ENCODE results near the gene MAGI2.

MAGI2 gene

DNA sequence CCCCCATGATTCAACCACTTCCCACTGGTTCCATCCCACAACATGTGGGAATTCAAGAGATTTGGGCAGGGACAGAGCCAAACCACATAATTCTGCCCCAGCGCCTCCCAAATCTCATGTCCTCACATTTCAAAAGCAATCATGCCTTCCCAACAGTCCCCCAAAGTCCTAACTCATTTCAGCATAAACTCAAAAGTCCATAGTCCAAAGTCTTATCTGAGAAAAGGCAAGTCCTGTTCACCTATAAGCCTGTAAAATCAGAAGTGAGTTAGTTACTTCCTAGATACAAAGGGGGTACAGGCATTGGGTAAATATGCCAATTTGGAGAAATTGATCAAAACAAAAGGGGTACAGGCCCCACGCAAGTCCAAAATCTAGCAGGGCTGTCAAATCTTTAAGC is 272.9 kb downstream of the MAGI2 start:
- no peak overlapping the region for H3K4me3 ChIP-seq (ENCODE audit: low read depth, low read length)

GRCh38 chr7:79176859-79177477 is 276.5 kb downstream of the MAGI2 start:
- H3K4me3 ChIP-seq (ENCODE audit: low read depth, low read length): no peak overlapping the region

GRCh38 chr7:79175374-79175773 is 278.1 kb downstream of the MAGI2 start:
- H3K4me3 ChIP-seq (ENCODE audit: low read depth, low read length): no peak overlapping the region

DNA sequence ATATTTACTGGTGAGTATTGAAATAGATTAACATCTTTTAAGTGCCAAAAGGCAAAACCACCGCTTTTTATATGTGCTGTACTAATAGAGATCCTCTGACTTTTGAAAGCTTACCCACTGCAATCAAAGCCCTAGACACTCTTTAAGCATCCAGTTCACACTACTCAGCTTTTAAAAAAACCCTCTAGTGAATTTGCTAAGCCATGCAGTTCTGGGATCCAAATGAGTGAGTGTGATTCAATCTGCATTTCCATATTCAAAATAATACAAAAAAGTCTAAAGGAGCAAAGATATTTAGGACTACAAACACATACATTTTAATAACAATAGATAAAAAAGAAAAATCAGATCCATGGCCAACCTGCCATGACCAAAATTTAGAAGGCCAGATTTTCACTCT is 288.2 kb downstream of the MAGI2 start:
- H3K4me3 ChIP-seq (ENCODE audit: low read depth, low read length): no peak overlapping the region

GRCh38 chr7:79159040-79159664 is 294.3 kb downstream of the MAGI2 start:
- H3K4me3 ChIP-seq (ENCODE audit: low read depth, low read length): no peak overlapping the region

DNA sequence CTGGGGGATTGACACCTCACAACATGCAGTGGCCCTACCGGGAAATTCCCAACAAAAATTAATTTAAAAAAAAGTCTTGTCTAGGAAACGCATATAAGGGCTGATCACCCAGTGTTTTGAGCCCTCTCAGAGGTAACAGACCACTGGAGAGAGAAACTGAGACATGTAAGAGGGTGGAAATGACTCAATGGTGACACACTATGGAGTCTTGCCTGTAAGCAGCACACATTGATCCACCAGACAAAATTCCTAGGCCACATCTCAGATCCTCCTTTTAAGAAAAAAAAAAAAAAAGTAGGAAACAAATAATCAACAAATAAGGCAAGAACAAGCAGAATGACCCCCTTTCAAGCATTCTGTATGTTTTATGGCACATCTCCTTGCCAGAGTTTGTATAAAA is 296.2 kb downstream of the MAGI2 start:
- no peak overlapping the region for H3K4me3 ChIP-seq (ENCODE audit: low read depth, low read length)

DNA sequence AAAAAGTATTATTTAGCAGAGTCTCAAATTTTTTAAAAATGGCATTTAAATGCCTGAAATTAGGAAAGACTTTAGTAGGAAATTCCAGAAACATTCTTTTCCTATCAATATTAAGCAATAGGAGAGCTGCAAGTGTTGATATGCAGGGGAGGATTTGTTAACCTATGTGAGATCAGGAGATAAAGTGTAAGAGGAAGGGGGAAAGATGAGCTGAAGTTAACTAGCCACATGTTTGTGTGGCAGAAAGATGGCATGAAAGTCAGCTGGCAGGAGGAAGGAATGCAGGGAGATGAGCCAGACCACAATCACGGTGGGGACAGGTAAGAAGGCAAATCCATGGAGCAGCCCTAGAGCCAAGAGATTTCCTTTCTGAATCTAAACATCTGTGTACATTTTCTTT is 303.6 kb downstream of the MAGI2 start:
- H3K4me3 ChIP-seq (ENCODE audit: low read depth, low read length): no peak overlapping the region

GRCh38 chr7:79142706-79143105 is 310.8 kb downstream of the MAGI2 start:
- no peak overlapping the region for H3K4me3 ChIP-seq (ENCODE audit: low read depth, low read length)

- no peak overlapping the region for H3K4me3 ChIP-seq (ENCODE audit: low read depth, low read length)
Observed at GRCh38 chr7:79141252-79141651, 312.2 kb downstream of the MAGI2 start.

DNA sequence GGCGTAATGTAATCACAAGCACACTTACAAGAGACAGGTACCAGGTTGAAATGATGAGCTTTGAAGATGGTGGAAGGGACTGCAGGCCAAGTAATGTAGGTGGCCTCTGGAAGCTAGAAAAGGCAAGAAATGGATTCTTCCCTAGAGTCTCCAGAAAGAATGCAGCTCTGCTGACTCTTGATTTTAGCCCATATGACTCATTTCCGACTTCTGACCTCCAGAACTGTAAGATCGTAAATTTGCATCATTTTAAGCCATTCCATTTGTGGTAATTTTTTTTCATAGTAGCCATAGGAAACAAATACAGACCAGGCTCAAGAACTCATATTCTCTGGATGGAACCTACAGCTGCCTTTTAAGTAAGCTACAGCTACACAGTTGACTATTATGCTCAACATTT is 315.5 kb downstream of the MAGI2 start:
- H3K4me3 ChIP-seq (ENCODE audit: low read depth, low read length): no peak overlapping the region

DNA sequence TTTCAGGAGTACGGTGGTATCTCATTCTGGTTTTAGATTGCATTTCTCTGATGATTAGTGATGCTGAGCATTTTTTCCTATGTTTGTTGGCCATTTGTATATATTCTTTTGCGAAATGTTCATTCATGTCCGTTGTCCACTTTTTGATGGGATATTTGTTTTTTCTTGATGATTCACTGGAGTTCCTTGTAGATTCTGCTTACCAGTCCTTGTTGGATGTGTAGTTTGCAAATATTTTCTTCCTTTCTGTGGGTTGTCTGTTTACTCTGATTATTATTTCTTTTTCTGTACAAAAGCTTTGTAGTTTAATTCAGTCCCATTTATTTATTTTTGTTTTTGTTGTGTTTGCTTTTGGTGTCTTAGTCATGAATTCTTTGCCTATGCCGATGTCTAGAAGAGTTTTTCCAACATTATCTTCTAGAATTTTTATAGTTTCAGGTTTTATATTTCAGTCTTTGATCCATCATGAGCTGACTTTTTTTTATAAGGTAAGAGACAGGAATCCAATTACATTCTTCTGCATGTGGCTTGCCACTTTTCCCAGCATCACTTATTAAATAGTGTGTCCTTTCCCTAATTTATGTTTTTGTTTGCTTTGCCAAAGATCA is 320.5 kb downstream of the MAGI2 start:
- no peak overlapping the region for H3K4me3 ChIP-seq (ENCODE audit: low read depth, low read length)

GRCh38 chr7:79130715-79131114 is 322.8 kb downstream of the MAGI2 start:
- no peak overlapping the region for H3K4me3 ChIP-seq (ENCODE audit: low read depth, low read length)

DNA sequence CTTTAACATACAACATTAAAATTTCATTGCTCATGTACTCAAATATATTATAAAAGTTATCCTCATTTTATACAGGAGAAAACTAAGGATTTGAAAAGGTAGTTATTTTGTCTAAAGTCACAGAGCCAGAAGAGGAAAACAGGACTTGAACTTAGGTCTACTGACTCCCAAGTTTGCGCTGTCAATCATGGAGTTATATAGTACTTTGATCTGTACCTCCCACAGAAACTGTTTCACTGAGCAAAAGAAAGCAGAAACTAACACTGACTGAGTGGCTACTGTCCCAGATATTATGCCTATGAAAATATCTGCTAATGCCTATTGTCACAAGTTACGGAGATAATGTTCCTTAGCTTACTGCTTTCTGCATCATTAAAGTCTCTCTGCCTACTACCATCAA is 329.1 kb downstream of the MAGI2 start:
- no peak overlapping the region for H3K4me3 ChIP-seq (ENCODE audit: low read depth, low read length)

GRCh38 chr7:79118143-79118542 is 335.3 kb downstream of the MAGI2 start:
- no peak overlapping the region for H3K4me3 ChIP-seq (ENCODE audit: low read depth, low read length)

DNA sequence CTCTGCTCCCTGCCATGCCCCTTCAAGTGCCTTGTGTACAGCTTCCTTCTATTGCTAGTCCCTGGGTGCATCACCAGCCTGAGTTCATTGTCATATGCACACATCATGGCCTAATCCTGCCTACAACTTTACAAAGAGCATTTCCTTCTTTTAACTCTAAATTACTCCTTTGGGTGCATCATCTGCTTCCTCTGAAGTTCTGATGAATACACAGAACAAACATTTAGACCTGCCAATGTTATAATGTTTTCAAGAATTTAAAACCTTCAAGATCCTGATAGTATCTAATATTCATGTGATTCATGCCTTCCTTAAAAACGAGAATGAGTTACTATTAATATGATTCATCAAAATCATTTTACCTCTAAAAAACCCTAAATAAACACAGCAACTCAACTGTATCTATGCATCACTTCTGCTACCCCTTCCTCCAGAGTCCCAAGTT is 357.1 kb downstream of the MAGI2 start:
- no peak overlapping the region for H3K4me3 ChIP-seq (ENCODE audit: low read depth, low read length)

DNA sequence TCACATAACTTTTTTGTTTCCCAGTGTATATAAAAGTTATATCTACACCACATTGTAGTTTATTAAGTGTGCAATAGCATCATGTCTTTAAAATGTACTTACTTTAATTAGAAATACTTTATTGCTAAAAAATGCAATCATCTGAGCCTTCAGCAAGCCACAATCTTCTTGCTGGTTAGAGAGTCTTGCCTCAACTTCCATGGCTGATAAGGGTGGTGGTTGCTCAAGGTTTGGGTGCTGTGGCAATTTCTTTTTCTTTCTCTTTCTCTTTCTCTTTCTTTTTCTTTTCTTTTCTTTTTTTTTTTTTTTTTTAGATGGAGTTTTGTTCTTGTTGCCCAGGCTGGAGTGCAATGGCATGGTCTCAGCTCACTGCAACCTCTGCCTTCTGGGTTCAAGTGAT is 360.0 kb downstream of the MAGI2 start:
- no peak overlapping the region for H3K4me3 ChIP-seq (ENCODE audit: low read depth, low read length)

DNA sequence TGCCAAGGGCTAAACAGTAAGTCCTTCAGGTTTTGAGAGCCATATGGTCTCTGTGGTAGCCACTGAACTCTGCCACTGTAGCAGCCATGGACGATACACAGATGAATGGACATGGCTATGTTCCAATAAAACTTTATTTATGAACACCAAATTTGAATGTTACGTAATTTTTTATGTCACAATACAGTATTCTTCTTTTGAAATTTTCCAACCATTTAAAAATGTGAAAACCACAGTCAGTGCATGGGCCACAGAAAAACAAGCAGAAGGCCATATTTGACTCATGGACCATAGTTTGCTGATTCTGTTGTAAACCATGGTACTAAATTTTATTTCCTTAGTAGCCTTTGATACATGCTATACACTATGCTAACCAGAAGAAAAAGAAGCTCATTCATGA is 361.8 kb downstream of the MAGI2 start:
- no peak overlapping the region for H3K4me3 ChIP-seq (ENCODE audit: low read depth, low read length)

- no peak overlapping the region for H3K4me3 ChIP-seq (ENCODE audit: low read depth, low read length)
Observed at GRCh38 chr7:79091011-79091410, 362.5 kb downstream of the MAGI2 start.

- H3K4me3 ChIP-seq (ENCODE audit: low read depth, low read length): no peak overlapping the region
Observed at GRCh38 chr7:79090543-79090942, 362.9 kb downstream of the MAGI2 start.

DNA sequence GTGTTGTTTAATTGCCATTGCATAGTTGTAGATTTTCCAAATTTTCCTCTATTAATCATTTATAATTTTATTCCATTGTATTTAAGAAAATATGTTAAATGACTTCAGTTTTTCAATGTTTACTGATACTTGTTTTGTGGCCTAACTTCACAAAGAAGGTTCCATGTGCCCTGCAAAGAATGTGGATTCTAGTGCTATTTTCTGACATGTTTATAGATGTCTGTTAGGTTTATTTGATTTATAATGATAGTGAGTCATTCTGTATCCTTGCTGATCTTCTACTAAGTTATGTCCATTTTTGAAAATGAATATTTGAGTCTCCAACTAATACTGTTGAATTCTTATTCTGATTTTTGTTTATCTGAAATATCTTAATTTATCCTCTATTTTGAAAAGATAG is 369.0 kb downstream of the MAGI2 start:
- H3K4me3 ChIP-seq (ENCODE audit: low read depth, low read length): no peak overlapping the region

- no peak overlapping the region for H3K4me3 ChIP-seq (ENCODE audit: low read depth, low read length)
Observed at GRCh38 chr7:79079919-79080554, 373.4 kb downstream of the MAGI2 start.

DNA sequence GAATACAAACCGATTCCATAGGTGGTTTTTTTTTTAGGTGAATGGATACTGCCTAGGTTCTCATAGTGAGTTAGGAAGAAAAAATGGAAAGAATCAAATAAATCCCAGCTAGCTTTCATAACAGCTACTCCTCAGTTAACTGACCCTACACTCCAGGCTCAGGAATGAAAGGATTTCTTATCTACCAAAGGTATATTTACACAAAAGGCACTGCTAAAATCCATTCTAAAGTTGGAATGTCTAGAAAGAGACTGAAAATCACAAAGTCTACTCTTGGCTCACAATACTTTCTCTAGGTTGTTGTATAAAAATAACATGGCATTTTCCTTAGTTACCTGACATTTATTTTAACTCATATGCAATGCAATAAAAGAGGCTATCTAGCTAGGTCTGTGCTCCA is 375.2 kb downstream of the MAGI2 start:
- H3K4me3 ChIP-seq (ENCODE audit: low read depth, low read length): no peak overlapping the region
